HG02678 (cell line): ENCODE measurements around the gene TRMT11.
"Not testable (repeated sequence)": the region's sequence is repeated elsewhere in the genome, so short reads cannot be mapped to it uniquely, and the experiment has no call there.

Experiments
- ATAC-seq: cut with Tn5 transposase; IDR thresholded peaks from one replicate; pipeline ENCODE4 v1.9.1; 2021; ENCODE audit warnings: mild to moderate bottlenecking, moderate library complexity; ENCODE audit not compliant: unreplicated experiment

TRMT11 gene

DNA sequence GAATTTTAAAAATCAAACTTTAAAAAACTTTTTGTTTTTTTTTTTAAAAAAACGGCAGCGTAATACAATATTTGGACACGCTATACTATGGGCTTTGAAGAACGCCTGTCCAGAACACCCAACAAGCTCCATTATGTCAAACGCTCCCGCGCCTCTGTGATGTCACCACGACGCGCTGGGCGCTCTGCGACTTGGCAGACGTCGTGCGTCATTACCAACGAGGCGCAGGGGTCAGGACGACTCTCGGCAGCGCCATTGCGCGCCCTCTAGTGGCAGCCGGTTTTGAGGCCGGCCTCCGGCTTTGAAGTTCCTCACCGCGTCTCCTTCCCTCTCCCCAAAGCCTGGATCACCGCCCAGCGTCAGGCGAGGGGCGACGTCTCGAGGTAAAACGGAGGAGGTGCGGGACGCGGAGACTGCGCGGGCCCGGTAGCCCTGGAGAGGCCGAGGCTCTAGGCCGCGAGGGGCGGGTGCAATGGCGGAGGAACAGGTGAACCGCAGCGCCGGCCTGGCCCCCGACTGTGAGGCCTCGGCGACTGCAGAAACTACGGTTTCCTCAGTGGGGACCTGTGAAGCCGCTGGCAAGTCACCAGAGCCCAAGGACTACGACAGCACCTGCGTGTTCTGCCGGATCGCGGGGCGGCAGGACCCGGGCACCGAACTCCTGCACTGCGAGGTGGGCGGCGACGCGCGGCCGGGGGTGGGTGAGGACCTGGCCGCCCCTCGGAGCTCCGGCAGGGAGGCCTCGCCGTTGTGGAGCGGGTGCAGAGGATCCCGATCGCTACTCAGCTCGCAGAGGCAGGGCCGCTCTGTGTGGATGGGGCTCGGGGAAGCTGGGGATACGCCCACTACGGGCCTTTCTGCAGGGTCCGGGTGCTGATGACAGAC, 29.6 kb upstream of the TRMT11 start, which contains the start of gene HINT3:
Gene HINT3 (plus strand): TSS at position 265 of the 885 bp plus-strand sequence. CDS start 208 bp downstream, at position 473.
- peak; percentile 94 for ATAC-seq

- ATAC-seq, result no peak
These were observed 29.0 kb upstream of the TRMT11 start for GRCh38 chr6:125957391-125957693.

- ATAC-seq, result no peak
These were observed 28.5 kb upstream of the TRMT11 start for GRCh38 chr6:125957845-125958244.

DNA sequence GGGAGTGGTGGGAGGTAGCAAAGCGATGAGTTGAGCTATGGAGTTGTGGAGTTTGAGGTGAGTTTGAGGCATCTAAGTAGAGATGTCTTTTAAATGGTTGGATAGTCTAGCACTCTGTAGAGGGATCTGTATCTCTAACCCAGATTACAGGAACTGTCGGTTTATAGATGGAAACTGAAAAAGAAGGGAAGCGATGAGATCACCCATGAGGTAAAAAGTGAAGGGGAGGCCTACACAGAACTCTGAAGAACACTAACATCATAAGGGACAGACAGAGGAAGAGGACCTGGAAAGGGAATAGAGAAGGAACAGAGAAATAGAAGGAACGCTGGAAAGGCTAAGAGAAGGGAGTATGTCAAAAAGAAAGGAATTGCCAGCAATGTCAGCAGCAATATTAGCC, 27.3 kb upstream of the TRMT11 start:
- ATAC-seq, result no peak

DNA sequence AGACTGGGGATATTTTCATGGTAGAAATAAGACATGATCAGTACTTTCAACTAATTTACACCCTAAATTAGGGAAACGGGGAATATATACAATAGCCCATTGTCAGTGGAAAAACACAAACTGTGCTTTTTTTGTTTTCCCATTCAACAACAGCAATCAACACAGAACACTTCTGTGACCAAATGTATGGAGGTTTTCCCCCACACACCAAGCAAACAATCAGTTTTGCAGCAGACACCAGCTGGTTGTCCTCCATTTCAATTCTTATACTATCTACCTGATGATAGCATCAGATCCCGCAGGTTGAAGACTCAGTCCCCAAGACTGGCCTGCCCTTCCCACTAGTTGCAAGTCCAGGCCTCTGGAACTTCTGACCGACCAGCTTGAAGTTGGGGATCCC, 25.2 kb upstream of the TRMT11 start:
- ATAC-seq, result no peak

GRCh38 chr6:125962900-125963497, 23.3 kb upstream of the TRMT11 start:
- no peak for ATAC-seq

DNA sequence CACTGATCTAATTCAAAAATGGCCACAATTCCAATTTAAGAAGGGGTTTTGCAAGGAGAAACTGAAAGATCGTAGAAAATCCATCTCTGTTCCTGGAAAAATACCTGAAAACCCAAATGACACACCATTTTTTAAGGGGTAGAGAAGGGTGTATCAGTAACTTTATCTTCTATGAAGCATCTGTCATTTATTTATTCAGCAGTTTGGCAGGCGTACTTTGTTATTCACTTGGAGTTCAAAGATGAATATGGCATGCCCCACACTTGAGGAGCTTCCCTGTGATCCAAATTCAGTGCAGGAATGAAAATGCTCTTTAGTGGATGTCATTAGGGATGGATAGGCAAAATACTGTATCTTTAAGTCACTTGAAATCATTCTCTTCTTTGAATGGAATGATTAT, 22.5 kb upstream of the TRMT11 start:
- no peak for ATAC-seq

GRCh38 chr6:125966569-125966968, 19.8 kb upstream of the TRMT11 start:
- no peak for ATAC-seq

- no peak for ATAC-seq
These were observed 17.8 kb upstream of the TRMT11 start for GRCh38 chr6:125968493-125968892.

GRCh38 chr6:125970760-125971159, 15.6 kb upstream of the TRMT11 start:
- no peak for ATAC-seq

- ATAC-seq, result not testable (repeated sequence)
These were observed 13.9 kb upstream of the TRMT11 start for GRCh38 chr6:125972478-125972877.

GRCh38 chr6:125974214-125974866, 12.0 kb upstream of the TRMT11 start:
- peak; percentile 87 for ATAC-seq

GRCh38 chr6:125979101-125979500, 7.2 kb upstream of the TRMT11 start:
- ATAC-seq, result no peak

- no peak for ATAC-seq
These were observed 4.7 kb upstream of the TRMT11 start for GRCh38 chr6:125981571-125982185.

GRCh38 chr6:125983246-125983945, 2.9 kb upstream of the TRMT11 start:
- no peak for ATAC-seq

GRCh38 chr6:125984311-125984710, 2.0 kb upstream of the TRMT11 start:
- ATAC-seq, result no peak

GRCh38 chr6:125985522-125985921, 818 bp upstream of the TRMT11 start:
- no peak for ATAC-seq

DNA sequence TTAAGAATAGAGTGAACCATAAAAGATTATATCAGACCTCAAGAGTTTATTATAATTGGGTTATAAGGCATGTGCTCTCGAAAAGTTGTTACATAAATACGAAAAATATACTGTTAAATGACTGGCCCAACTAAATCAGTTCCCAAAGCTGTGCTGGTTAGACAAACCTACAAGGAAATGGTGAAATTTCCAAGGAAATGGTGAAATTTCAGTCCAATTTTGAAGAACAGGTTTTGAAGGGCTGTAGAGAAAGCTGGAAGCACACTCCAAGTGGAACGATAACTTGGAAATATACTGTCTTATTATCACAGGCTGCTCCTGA, 400 bp upstream of the TRMT11 start:
- no peak for ATAC-seq

DNA sequence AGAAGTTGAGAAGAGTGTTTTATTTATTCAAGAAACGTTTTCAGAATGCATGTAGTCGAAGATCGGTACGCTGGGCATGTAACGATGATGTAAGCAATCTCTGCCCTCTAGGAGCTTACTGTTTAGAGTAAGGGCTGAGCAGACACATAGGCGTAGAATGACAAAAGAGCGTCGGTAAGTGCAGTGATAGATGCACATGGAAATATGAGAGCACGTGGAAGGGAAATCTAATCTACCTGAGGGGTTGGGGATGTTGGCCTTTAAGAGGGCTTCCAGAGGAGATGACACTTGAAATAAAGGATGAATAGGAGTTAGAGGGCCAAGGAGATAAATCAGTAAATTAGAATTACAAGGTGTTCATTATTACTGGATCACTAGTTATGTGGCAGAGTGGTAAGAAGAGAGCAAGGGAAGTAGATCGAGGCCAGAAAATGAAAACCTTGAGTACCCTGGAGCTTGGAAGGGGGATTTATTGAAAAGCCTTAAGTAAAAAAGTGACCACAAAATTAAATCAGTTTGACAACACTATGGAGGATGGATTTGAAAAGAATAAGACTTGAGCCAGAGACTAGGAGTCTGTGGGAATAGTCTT, 782 bp downstream of the TRMT11 start:
- ATAC-seq, result peak; percentile 32

DNA sequence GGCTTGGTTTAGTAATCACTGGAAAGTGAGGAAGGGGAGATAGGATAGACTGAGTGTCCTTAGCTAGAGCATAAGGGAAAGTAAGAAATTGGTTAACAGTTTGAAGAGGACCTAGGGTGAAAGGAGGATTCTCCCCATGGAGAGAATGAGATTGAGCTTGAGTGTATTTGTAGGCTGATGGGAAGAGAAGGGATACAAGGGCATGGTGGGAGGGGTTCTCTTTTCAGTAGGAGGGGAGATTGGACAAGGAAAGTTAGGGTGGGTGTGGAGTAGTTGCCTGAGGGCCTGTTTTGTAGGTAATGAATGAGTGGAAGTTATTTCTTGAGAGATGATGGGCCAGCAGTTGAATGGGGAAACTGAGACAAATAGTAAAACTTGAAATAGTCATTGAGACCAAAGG, 1.9 kb downstream of the TRMT11 start:
- ATAC-seq, result no peak

DNA sequence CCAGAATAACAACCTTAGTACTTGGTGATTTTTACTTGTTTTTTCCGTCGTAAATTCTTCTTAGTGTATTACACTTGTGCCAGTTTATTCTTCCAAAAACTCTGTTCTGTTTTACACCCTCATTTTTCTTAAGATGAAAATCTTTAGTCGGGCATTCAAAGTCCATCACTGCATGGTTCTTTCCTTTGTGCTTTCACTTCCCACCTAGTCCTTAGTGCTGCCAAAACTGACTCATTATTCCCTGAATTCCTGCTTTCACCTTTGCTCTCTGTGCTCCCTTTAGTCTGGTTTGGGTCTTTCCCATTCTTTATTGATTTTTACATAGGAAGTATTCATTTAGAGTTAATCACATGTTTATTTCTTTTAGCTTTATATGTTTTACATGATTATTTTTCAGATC, 3.3 kb downstream of the TRMT11 start:
- no peak for ATAC-seq
